GM10847 (cell line): ENCODE results near the gene PDX1.

ENCODE experiments used
- POLR2A ChIP-seq: IDR thresholded peaks from 2 replicates; pipeline ENCODE4 v1.6.1; 2011; ENCODE audit not compliant: insufficient read length; ENCODE audit errors: extremely low read depth

PDX1 gene

DNA sequence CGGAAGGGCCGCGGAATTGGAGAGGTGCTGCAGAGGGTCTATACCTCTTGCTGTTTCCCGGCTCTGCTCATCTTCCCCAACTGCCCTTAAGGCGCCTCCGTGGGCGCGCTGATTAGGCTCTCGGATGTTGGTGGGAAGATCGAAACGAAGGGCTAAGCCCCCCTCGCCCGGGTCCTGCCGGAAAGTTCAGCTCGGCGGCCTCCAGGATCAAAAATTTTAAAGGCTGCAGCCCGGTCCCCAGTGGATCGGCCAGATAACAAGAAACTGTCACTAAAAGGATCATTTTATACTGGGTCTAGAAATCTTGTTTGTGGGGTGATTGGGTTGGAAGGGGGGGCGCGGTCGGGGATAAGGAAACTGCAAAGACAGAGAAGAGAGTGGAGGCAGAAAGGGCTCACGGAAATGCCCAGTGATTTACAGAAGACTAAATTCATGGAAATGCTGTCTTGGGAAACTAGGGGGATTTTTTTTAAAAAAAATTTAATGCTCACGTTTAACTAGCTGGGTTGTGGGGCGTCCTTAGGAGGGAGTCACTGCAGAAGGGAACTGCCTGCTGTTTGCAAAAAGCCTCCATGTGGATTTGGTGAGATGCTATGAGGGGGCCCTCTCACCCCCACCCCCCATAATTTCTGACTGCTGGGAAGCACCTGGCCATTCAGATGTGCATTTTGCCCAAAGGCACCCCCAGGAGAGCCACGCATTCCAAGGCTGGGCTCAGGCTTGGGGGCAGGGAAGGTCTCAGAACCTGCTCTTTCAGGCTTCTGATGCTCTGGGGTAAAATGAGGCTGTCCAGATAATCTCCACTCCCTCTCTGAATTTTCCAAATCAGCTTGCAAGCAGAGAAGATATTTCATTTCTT is 41.7 kb downstream of the PDX1 start:
- no peak for TF ChIP-seq POLR2A

DNA sequence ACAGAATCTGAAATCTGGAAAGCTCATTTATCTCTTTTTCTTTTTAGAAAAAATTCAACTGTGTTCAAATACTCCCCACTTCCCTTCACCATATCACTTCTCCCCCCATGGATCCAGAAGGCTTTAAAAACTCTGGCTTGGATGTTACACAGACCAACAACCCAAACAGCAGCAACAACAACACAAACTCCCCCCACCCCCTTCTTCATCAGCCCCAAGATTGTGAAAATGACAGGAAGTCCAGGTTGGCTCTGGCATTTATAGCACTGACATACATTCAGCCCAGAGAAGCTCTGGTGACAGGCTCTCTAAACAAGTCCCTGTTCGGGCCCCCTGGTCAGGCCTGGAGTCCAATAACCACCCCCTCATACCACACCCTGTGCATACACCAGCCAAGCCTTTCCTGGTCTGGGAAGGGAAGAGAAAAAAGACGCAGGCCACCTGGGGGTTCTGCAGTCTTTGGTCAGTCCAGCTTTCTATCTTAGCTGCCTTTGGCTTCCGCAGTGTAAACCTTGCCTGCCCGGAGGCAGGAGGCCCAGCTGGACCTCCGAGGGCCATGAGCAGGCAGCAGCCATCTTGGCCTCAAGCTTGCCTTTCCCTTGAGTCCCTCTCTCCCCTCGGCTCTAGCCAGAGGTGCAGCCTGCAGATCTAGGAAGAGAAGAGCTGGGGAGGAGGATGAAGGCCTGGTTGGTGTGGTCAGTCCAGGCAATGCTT is 42.5 kb downstream of the PDX1 start:
- TF ChIP-seq POLR2A = no peak

DNA sequence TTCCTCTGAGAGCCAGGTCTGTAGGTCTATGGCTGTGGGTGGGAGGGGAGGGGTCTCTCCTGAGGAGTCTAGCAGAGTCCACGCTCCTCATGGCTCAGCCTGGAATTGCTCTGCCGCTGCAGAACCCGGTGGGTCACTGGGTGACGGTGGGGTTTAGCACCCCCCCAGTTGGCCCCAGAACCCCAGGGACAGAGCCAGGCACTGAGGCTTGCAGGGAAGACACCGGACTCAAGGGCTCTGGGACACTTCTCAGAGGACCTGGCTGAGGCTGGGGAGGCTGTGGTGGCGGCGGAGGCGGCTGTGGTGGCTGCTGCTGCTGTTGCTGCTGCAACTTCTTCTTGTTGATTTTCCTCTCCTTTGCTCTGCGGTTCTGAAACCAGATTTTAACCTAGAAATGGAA is 43.2 kb downstream of the PDX1 start:
- no peak for TF ChIP-seq POLR2A

- no peak for TF ChIP-seq POLR2A
Measured at GRCh38 chr13:27963491-27963890, 43.7 kb downstream of the PDX1 start.

DNA sequence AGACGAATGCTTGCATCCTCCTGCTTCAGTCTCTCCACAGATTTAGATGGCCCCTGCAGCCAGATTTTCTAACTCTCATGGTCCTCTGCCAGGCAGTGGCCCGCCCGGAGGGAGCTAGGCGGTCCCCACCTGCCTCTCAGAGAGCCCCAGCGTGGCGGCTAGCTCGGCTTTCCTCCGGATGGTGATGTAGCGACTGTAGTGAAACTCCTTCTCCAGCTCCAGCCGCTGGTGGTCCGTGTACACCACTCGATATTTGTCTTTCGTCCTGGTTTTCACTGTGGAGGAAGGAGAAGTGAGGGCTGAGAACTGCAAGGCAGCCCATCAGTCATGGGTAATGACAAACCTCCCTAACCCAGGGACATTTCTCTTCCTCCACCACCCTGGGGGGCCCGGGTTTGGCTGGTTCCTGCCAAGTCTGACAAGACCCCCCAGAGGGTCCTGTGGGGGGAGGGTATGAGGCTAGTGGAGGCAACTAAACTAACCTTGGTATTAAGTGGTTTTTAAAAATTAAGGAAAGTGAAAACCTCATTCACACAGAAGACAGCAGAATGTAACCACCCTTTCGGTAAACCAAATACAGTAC is 45.0 kb downstream of the PDX1 start:
- no peak for TF ChIP-seq POLR2A

GRCh38 chr13:27965343-27965739 is 45.5 kb downstream of the PDX1 start:
- TF ChIP-seq POLR2A = no peak

- no peak for TF ChIP-seq POLR2A
Measured at GRCh38 chr13:27965740-27966640, 46.2 kb downstream of the PDX1 start.

DNA sequence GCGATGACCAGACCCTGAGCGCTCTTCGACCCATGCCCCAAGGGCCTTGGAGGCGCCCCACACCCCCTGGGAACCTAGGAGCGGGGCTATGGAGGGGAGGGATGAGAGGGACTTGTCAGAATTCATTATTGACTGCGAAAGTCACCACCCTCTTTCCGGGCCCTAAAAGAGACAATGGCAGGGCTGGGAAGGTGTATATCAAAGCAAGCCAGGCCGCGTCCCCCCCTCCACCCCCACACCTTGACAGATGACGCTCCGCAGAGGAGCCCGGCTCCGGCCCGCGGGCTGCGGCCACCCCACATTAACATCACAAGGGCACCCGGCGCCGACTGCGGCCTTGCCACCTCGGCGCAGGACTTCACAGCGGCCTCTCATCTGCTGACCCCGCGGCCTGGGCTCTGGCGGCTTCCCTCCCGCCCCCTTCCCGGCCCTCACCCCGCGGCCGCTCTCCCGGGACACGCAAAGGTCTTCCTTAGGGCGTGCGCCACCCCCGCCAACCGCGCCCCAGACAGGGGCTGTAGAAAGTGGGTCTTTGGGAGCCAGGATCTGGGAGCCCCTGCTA is 46.9 kb downstream of the PDX1 start:
- no peak for TF ChIP-seq POLR2A

- no peak for TF ChIP-seq POLR2A
Measured at GRCh38 chr13:27967203-27967735, 47.5 kb downstream of the PDX1 start.

GRCh38 chr13:27967736-27968315 is 48.0 kb downstream of the PDX1 start:
- no peak for TF ChIP-seq POLR2A

DNA sequence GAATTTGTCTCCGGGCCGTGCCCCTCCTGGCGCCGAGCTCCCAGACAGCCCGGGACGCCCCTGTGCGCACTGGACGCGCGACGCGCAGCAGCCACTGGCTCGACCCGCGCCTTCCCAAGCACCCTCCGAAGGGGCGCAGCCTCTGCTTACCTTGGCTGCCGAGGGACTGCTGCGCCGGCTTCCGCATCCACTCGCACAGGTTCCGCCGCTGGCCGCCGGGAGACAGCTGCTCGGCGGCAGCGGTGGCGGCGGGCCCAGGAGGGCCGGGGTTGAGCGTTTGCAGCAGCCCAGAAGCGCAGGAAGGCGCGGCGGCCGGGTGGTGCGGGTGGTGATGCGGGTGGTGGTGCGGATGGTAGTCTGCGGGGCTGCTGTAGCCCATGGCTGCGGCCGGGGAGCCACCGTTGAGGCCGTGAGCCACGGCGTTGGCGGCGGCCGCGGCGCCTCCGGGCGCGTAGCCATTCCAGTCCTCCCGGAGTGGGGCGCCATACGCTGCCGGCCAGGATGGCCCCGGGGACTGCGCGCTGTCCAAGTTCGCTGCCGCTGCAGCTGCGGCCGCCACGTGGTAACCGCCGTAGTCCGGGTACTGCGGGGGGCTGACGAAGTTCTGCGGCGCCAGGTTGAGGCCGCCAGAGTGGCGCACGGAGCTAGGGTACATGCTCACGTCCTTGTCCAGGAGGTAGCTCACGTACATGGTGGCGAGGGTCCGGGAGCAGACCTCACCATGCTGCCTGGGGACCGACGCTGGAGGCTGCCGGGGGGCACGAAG is 48.7 kb downstream of the PDX1 start:
- no peak for TF ChIP-seq POLR2A

DNA sequence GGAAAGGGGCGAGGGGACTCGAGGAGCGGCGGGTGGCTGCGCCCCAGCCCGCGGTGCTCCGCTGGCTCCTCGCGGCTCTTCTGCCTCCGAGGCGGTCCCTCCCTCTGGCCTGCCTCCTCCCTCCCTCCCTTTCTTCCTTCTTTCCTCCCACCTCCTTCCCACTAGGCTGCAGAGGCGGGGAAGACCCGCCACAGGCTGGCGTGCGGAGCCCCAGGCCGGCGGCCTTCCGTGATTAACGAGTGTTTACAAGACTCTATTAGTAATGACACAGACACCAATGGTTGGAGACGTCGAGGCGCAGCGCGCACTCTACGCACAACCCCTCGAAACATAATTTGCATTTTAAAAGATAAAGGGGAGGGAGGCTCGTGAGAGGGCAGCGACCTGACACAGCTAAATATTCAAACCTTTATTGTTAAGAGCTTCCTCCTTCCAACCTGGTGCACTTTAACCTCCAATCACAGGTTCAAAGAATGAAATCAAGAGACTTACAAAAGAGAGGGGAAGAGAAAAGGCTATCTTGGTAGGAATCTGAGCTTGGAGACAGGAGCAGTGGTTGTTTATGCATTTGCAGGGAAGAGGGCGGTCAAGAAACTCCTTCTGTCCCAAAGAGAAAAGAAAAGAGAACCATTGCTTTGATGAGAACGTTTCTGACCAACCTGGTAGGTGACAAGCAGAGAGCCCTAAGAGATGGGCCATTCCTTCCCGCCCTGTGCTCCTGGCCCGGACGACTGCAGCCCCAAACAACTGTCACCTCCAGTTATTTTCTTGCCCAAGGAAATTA is 49.5 kb downstream of the PDX1 start, which contains the start of gene CDX2:
CDX2 (minus strand) TSS at position 234 of the 784 bp plus-strand sequence. CDS start 309 bp downstream, outside the sequence.
- TF ChIP-seq POLR2A = no peak

GRCh38 chr13:27969866-27970229 is 50.0 kb downstream of the PDX1 start:
- no peak for TF ChIP-seq POLR2A
